Peyer's patch (tissue), 4 donors: ENCODE results near the gene ATMIN.

Source experiments
- POLR2A ChIP-seq, 2 donors: fragments of 450-650 bp; IDR thresholded peaks; one replicate each; pipeline ENCODE4 v1.5.1; 2017; ENCODE audit warnings: antibody characterized with exemption in 2 of 2, mild to moderate bottlenecking in 2 of 2, moderate library complexity in 2 of 2
- TF ChIP-seq, protein P1 (sequence below), 6 experiments: fragments of 450-650 bp in 4 of 6; fragments of 200-600 bp in 2 of 6; sonication (generic) in 1 of 6; IDR thresholded peaks; one replicate each; pipeline ENCODE4 v1.5.1; 2017 to 2019; ENCODE audit warnings: antibody characterized with exemption in 6 of 6, mild to moderate bottlenecking in 3 of 6, moderate library complexity in 1 of 6

DNA sequence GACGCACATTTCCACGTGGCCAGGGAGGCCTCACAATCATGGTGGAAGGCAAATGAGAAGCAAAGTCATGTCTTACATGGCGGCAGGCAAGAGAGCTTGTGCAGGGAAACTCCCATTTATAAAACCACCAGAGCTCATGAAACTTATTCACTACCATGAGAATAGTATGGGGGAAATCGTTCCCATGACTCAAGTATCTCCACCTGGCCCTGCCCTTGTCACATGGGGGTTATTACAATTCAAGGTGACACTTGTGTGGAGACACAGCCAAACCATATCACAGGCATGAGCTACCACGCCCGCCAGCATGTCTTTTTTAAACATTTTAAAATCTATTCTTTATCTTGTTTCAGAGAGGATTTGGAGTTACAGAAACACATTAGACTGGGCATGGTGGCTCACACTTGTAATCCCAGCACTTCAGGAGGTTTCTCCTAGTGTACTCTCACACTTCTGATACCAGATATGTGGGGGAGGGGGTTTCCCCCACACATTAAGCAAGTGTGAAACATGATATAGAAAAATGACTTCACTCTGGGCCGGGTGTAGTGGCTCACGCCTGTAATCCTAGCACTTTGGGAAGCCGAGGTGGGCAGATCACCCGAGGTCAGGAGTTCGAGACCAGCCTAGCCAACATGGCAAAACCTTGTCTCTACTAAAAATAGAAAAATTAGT lies 5.6 kb upstream of the ATMIN start:
- TF ChIP-seq, protein P1, sequence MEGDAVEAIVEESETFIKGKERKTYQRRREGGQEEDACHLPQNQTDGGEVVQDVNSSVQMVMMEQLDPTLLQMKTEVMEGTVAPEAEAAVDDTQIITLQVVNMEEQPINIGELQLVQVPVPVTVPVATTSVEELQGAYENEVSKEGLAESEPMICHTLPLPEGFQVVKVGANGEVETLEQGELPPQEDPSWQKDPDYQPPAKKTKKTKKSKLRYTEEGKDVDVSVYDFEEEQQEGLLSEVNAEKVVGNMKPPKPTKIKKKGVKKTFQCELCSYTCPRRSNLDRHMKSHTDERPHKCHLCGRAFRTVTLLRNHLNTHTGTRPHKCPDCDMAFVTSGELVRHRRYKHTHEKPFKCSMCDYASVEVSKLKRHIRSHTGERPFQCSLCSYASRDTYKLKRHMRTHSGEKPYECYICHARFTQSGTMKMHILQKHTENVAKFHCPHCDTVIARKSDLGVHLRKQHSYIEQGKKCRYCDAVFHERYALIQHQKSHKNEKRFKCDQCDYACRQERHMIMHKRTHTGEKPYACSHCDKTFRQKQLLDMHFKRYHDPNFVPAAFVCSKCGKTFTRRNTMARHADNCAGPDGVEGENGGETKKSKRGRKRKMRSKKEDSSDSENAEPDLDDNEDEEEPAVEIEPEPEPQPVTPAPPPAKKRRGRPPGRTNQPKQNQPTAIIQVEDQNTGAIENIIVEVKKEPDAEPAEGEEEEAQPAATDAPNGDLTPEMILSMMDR (IDR thresholded peaks at IDR 0.05): no peak
- no peak for TF ChIP-seq POLR2A (IDR thresholded peaks at IDR 0.05)
